Effector memory CD8-positive, alpha-beta T cell (primary cell): ENCODE results near the gene CLDN34.
A peak's percentile ranks its signal among the peaks of the same experiment; 100 is the strongest.

Experiments used
- ATAC-seq: fragments of 150-1000 bp; cut with Tn5 transposase; replicated peaks from 2 replicates; pipeline ENCODE4 v1.10.0; 2021; ENCODE audit warnings: mild to moderate bottlenecking, moderate library complexity
- DNase-seq, 3 experiments: peaks; one replicate each; pipeline ENCODE4 v3.0.0; 2021
- H3K27ac Mint-ChIP-seq, 2 donors: one replicate each; pipeline ENCODE4 v1.8.0; 2022; ENCODE audit warnings: mild to moderate bottlenecking in 2 of 2, mixed read lengths in 2 of 2, moderate library complexity in 2 of 2
- H3K27me3 Mint-ChIP-seq, 2 donors: one replicate each; pipeline ENCODE4 v1.8.0; 2022; ENCODE audit warnings: mixed read lengths in 2 of 2
- H3K36me3 Mint-ChIP-seq: one replicate; pipeline ENCODE4 v1.8.0; 2022; ENCODE audit warnings: mild to moderate bottlenecking, moderate library complexity, mixed read lengths; ENCODE audit not compliant: insufficient read depth
- H3K4me1 Mint-ChIP-seq, 2 donors: one replicate each; pipeline ENCODE4 v1.8.0; 2022; ENCODE audit warnings: low read depth in 2 of 2, mixed read lengths in 2 of 2
- H3K4me3 Mint-ChIP-seq, 2 donors: one replicate each; pipeline ENCODE4 v1.8.0; 2022; ENCODE audit warnings: mild to moderate bottlenecking in 2 of 2, mixed read lengths in 2 of 2, moderate library complexity in 2 of 2
- H3K9me3 Mint-ChIP-seq, 2 donors: one replicate each; pipeline ENCODE4 v1.8.0; 2022; ENCODE audit warnings: mixed read lengths in 2 of 2

The CLDN34 gene

DNA sequence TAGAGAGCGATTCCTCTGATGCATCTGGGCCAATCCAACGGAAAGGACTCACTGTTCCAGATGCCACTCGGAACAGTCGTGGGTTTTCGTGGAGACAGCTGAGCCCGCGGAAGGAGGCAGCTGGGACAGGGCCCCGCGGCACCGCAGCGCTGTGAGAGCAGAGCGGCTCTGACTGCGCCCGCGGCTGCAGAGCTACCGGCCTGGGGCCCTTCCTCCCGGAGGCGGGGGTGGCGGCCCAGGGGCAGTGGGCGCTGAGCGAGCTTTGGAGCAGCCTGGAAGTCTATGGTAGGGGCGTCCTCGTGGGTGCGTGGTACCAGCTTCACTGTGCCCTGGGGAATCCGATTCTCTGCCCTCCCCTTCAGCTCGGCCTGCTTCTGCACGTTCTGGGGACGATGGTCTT is 24.9 kb downstream of the CLDN34 start:
- Mint-ChIP-seq H3K36me3 (no peaks in the 10 kb centered on the region), H3K9me3 (no peaks in the 10 kb centered on the region), H3K27me3 (no peaks in the 10 kb centered on the region), H3K27ac (no peak overlapping the region), H3K4me3 (no peak overlapping the region), H3K4me1 (no peaks in the 10 kb centered on the region)
- no peak for ATAC-seq
- no peak for DNase-seq

DNA sequence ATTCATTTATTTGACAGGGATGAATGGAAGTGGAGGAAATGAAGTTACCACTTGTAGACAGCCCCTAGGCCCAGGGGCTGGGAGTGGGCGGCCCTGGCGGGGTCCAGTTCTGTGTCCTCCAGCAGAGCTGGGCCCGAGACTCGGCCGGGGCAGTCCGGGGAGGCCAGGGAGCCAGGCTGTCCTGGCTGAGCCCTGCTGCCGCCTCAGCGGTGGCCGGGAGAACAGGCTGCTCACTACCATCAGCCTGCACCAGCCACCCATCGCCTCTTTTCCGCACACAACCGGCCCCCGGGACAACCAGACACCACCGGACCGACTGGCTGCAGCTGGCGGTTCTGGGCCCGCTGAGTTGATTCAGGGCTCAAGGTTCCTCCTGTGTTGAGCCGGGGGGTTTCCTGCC is 25.6 kb downstream of the CLDN34 start:
- Mint-ChIP-seq H3K4me1 (peaks cover 0 to 2% of the 10 kb centered on the region in 2 donors), H3K9me3 (no peaks in the 10 kb centered on the region), H3K4me3 (no peak overlapping the region), H3K27ac (no peak overlapping the region), H3K36me3 (no peaks in the 10 kb centered on the region), H3K27me3 (no peaks in the 10 kb centered on the region)
- ATAC-seq (no peak), DNase-seq (no peak)

DNA sequence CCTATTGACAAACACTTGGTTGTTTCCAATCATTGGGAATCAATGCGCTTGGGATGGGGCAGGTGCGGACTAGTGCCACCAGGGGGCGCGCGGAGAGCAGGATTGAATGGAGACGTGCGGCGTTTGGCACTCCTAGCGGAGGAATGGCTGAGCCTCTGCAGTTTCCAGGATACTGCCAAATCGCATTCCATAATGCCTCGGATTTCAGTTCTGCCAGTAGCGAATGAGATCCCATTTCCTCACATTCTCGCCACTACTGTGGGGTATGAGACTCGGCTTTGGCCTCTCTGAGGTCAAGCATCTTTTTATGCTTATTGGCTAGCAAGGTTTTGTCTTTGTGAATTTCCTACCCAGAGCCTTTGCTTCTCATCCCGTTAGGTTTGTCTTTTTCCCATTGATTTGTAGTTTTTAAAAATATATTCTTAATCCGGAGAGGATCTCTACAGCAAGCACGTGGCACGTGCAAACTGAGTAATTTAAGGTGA is 28.7 kb downstream of the CLDN34 start:
- no peak overlapping the region for H3K27ac Mint-ChIP-seq

DNA sequence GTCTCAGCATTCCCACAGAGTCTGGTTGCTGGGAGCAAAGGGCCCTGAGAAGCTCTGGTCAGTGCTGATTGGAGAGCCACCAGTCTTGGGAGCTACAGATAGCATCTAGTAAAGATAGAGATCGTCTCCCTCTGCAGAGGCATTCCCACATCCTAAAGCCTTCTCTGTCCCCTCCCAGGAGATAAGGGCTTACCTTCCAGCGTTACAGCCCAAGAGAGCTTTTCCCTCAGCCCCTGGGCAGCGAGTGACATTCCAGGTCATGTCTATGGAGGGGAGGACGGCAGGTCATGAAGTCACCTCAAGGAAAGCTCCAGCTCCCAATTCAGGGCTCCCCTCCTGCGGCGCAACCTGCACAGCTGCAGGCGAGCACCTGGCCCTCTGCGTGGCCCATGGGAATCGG is 29.9 kb downstream of the CLDN34 start:
- no peaks in the 10 kb centered on the region for H3K27me3 Mint-ChIP-seq
- no peak for ATAC-seq
- DNase-seq, result no peak
- no peaks in the 10 kb centered on the region for H3K9me3 Mint-ChIP-seq
- peaks cover 0 to 2% of the 10 kb centered on the region in 2 donors for H3K4me1 Mint-ChIP-seq
- no peaks in the 10 kb centered on the region for H3K36me3 Mint-ChIP-seq
- H3K27ac Mint-ChIP-seq, result peak overlapping the region in 1 of 2 donors; percentile 83
- no peak overlapping the region for H3K4me3 Mint-ChIP-seq

More for the DNA sequence above, 28.7 kb downstream of the CLDN34 start:
- Mint-ChIP-seq H3K4me3 (no peak overlapping the region), H3K36me3 (no peaks in the 10 kb centered on the region), H3K9me3 (no peaks in the 10 kb centered on the region), H3K27me3 (no peaks in the 10 kb centered on the region), H3K4me1 (peaks cover 0 to 2% of the 10 kb centered on the region in 2 donors)
- DNase-seq, result peak; percentile 71 to 76 (median 73)
- ATAC-seq, result peak; percentile 82

DNA sequence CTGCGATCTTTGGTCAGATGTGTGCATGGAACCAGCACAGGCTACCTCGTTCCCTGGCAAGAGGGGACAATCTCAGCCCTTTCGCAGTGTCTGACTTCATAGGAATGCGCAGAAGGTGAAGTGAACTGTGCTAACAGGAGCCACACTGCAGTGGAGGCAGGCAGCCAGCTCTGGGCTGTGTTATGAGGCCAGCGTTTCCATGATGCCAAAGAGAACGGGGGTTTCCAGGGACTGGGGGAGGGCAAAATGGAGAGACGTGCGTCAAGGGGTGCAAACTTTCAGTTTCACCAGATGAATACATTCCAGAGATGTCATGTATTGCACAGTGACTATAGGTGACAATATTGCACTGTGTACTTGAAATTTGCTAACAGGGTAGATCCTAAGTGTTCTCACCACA is 30.4 kb downstream of the CLDN34 start:
- no peak overlapping the region for H3K4me3 Mint-ChIP-seq
- DNase-seq, result no peak

DNA sequence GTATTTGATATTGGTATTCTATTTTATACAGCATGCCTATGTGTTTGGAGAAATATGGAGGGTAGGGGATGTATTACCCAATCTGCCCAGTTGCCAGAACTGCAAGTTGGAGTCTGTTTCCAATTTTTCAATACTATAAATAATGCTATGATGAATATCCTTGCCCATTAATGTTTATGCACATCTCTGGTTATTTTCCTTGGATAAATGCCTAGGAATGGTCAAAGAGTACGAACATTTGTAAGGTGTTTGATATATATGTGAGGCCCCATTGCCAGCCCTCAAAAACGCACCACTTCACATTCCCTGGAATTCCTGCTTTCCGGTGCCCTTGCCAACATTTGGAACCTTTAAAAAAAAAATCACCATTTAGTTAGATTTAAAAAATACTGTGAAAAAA is 34.3 kb downstream of the CLDN34 start:
- H3K9me3 Mint-ChIP-seq, result no peaks in the 10 kb centered on the region
- DNase-seq, result no peak
- no peaks in the 10 kb centered on the region for H3K27me3 Mint-ChIP-seq
- H3K4me3 Mint-ChIP-seq, result no peak overlapping the region
- H3K4me1 Mint-ChIP-seq, result peaks cover 6 to 8% of the 10 kb centered on the region in 2 donors
- ATAC-seq, result no peak
- H3K36me3 Mint-ChIP-seq, result peaks cover 6% of the 10 kb centered on the region
- no peak overlapping the region for H3K27ac Mint-ChIP-seq

More for the DNA sequence above, 30.4 kb downstream of the CLDN34 start:
- Mint-ChIP-seq H3K9me3 (no peaks in the 10 kb centered on the region), H3K4me1 (peaks cover 0 to 2% of the 10 kb centered on the region in 2 donors), H3K36me3 (no peaks in the 10 kb centered on the region), H3K27ac (peak overlapping the region in 1 of 2 donors; percentile 83), H3K27me3 (no peaks in the 10 kb centered on the region)
- peak; percentile 79 for ATAC-seq

DNA sequence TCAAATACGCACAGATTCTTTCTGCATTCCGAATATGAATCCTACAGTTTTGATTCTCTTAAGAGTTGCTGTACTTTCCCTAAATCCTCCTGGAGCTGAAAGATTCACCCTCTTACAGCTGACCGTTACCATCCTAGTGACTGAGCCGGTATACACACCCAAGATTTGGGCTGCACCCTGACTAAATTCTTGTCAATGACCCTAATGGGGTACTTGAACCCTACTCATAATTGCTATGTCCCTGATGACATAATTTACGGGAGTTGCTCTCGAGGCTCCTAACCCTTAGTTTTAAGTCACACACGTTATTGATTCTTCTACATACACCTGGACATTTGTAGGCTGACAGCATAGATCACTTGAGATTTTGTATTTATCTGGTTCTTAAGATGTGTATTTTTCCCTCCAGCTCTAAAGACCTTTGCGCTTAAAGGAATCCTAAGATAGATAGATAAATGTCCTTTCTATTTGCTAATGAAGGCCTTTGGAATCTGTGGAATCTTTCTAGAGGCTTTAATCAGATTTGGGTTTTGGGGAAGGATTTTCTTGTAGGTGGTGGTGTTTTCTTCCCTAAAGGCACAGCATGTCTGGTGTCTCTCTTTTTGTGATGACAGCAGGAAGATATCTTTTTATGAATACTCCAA is 37.8 kb downstream of the CLDN34 start:
- Mint-ChIP-seq H3K9me3 (no peaks in the 10 kb centered on the region), H3K27me3 (no peaks in the 10 kb centered on the region), H3K4me1 (peaks cover 6% of the 10 kb centered on the region in 2 donors), H3K36me3 (peaks cover 6% of the 10 kb centered on the region), H3K27ac (no peak overlapping the region), H3K4me3 (no peak overlapping the region)
- DNase-seq (no peak), ATAC-seq (no peak)

DNA sequence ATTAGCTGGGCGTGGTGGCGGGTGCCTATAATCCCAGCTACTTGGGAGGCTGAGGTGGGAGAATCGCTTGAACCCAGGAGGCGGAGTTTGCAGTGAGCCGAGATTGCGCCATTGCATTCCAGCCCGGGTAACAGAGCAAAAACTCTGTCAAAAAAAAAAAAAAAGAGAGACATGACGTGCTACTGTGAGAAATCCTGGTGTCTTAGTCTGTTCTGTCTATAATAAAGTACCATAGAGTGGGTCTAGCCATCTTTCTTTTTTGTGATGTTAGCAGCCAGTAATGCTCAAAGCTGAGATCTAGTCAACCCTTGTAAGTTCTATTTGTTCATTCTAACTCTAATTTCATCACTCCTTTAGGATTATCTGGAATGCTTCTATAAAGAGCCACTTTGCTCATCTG is 38.9 kb downstream of the CLDN34 start:
- no peak overlapping the region for H3K4me3 Mint-ChIP-seq
- no peak for ATAC-seq
- H3K9me3 Mint-ChIP-seq, result no peaks in the 10 kb centered on the region
- H3K4me1 Mint-ChIP-seq, result peaks cover 8 to 9% of the 10 kb centered on the region in 2 donors
- DNase-seq, result no peak
- H3K27ac Mint-ChIP-seq, result no peak overlapping the region
- H3K27me3 Mint-ChIP-seq, result no peaks in the 10 kb centered on the region
- peaks cover 6% of the 10 kb centered on the region for H3K36me3 Mint-ChIP-seq

DNA sequence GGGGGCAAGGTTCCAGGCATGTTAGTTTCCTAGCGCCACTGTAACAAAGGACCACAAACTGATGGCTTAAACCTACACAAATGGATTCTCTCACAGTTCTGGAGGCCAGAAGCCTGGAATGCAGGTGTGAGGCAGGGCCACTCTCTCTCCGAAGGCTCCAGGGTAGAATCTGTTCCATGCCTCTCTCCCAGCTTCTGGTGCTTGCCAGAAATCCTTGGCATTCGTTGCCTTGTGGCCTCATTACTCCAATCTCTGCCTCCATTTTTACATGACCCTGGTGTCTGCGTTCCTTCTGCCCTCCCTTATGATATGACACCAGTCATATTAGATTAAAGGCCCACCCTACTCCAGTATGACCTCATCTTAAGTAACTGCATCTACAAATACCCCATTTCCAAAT is 39.6 kb downstream of the CLDN34 start:
- Mint-ChIP-seq H3K27ac (no peak overlapping the region), H3K36me3 (peaks cover 12% of the 10 kb centered on the region), H3K9me3 (no peaks in the 10 kb centered on the region), H3K4me1 (peaks cover 15 to 16% of the 10 kb centered on the region in 2 donors), H3K4me3 (no peak overlapping the region), H3K27me3 (no peaks in the 10 kb centered on the region)
- DNase-seq (no peak), ATAC-seq (no peak)

DNA sequence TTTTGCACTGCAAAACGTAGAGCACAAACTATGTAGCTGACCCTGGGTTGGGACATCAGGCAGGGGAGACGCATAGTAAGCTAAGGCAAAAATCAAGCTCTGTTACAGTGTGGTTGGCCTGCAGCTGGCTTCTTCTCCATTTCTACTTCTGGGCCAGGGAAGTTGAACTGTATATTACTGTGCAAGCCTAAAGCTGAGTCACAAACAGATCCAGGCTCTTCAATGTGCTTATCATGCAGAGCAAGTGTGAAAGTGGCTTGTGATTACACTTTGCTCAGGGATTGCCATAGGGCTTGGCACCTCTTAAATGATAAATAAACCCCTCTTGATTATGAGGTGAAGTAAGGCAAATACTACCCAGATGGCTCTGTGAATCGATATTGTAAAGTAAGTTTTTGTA is 40.5 kb downstream of the CLDN34 start:
- H3K9me3 Mint-ChIP-seq, result no peaks in the 10 kb centered on the region
- no peak for DNase-seq
- no peak overlapping the region for H3K4me3 Mint-ChIP-seq
- H3K36me3 Mint-ChIP-seq, result peaks cover 12% of the 10 kb centered on the region
- no peak for ATAC-seq
- H3K27ac Mint-ChIP-seq, result no peak overlapping the region
- no peaks in the 10 kb centered on the region for H3K27me3 Mint-ChIP-seq
- H3K4me1 Mint-ChIP-seq, result peaks cover 15 to 18% of the 10 kb centered on the region in 2 donors

DNA sequence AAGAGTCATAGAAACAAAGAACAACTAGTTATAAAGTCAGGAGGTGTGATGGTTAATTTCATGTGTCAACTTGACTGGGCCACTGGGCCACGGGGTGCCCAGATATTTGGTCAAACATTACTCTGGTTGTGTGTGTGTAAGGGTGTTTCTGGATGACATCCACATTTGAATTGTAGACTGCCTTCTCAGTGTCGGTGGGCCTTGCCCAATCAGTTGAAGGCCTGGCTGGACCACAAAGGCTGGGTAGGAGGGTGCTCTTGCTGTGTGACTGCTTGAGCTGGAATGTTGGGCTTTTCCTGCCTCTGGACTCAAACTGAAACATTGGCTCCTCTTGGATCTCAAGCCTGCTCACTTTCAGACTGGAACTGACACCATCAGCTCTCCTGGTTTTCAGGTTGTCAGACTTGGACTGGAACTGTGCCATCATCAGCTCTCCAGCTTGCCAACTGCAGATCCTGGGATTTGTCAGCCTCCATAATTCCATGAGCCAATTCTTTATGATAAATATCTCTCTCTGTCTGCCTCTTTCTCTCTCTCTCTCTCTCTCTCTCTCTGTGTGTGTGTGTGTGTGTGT is 41.4 kb downstream of the CLDN34 start:
- Mint-ChIP-seq H3K27ac (no peak overlapping the region), H3K4me3 (no peak overlapping the region)

DNA sequence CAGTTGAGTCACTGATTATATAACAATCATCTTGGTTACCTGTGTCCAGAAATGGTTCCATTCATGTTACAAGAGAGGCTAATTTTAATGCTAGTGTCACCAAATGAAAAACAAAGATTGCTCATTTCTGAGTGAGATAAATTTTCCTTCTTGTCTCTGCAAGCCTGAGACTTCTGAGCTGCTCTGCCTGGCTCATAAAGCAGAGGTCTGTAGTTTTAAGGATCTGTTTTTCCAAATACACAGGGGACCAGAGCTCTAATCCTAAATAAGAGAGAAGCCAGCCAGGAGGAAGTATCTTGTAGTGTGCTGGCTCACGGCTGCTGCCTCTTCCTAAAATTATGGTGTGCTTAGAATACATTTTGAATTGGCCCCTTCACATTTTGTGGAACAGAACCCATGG is 42.6 kb downstream of the CLDN34 start:
- Mint-ChIP-seq H3K4me1 (peaks cover 10 to 13% of the 10 kb centered on the region in 2 donors), H3K27ac (no peak overlapping the region), H3K36me3 (peaks cover 14% of the 10 kb centered on the region), H3K4me3 (no peak overlapping the region), H3K27me3 (no peaks in the 10 kb centered on the region), H3K9me3 (no peaks in the 10 kb centered on the region)
- DNase-seq (no peak), ATAC-seq (no peak)

More for the DNA sequence above, 41.4 kb downstream of the CLDN34 start:
- Mint-ChIP-seq H3K36me3 (peaks cover 14% of the 10 kb centered on the region), H3K4me1 (peaks cover 15 to 17% of the 10 kb centered on the region in 2 donors), H3K9me3 (no peaks in the 10 kb centered on the region), H3K27me3 (no peaks in the 10 kb centered on the region)
- DNase-seq (no peak), ATAC-seq (no peak)

DNA sequence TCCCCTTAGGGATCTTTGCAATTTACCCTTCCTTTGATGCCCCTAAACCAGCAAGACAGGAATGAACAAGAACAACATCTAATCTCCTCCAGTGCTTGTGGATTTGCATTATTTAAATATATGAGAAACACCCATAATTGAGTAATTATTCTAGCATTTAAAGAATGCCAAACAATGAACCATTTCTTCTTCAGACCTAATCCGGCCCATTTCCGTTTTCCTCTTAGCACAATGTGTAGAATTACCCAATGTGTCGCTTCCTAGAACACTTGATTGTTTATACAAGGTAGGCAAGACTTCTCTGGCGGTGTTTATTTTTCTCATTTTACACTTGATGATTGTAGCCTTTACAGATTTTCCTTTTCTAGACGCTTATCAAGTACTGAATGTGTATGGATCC is 43.5 kb downstream of the CLDN34 start:
- peaks cover 10 to 13% of the 10 kb centered on the region in 2 donors for H3K4me1 Mint-ChIP-seq
- H3K4me3 Mint-ChIP-seq, result peak overlapping the region in 1 of 2 donors; percentile 25
- ATAC-seq (no peak), DNase-seq (no peak)
- no peaks in the 10 kb centered on the region for H3K27me3 Mint-ChIP-seq
- H3K36me3 Mint-ChIP-seq, result peaks cover 12% of the 10 kb centered on the region
- H3K9me3 Mint-ChIP-seq, result no peaks in the 10 kb centered on the region
- H3K27ac Mint-ChIP-seq, result peak overlapping the region; percentile 67 to 86

DNA sequence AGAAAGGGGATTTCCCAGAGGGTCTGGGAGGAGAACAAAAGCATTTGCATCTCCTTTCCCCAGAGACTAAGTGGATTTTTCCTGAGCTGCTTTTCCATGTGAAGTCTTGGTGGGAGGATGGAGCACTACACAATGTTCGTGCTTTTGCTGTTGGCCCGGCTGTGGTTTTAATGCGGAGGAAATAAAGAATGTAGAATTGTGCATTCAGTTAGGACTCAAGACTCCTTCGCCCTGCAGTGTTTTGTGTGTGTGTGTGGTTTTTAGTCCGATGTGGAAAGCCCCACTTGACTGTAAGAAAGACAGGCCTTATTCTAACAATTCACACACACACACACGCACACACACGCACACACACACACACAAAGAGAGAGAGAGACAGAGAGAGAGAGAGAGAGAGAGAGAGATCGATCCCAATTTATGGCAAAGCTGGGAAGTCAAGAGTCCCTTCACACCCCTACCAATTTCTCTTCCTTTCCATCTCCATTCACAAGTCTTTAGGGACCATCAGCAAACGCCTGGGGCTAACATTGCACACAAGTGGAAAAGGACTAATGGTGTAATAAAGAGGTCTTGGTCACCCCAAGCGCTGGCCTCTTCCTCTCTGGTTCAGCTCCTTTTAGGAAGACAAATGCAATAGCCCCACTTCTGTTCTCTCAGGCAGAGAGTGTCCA is 44.2 kb downstream of the CLDN34 start:
- peaks cover 11 to 13% of the 10 kb centered on the region in 2 donors for H3K4me1 Mint-ChIP-seq
- DNase-seq (no peak), ATAC-seq (peak; percentile 16)
- H3K4me3 Mint-ChIP-seq, result peak overlapping the region; percentile 20 to 39
- H3K9me3 Mint-ChIP-seq, result no peaks in the 10 kb centered on the region
- H3K27me3 Mint-ChIP-seq, result no peaks in the 10 kb centered on the region
- peaks cover 12% of the 10 kb centered on the region for H3K36me3 Mint-ChIP-seq
- peak overlapping the region; percentile 67 to 86 for H3K27ac Mint-ChIP-seq
